Measurements from ENCODE around the gene ZNF473.
A peak's percentile ranks its signal among the peaks of the same experiment; 100 is the strongest.
"Not testable (repeated sequence)": the region's sequence is repeated elsewhere in the genome, so short reads cannot be mapped to it uniquely, and the experiment has no call there.

Gene ZNF473

GRCh38 chr19:50058425-50058824, 32.6 kb downstream of the ZNF473 start:
- H3K27ac Mint-ChIP-seq = no peak overlapping the region
- no peak for ATAC-seq
- DNase-seq = no peak
- no peaks in the 10 kb centered on the region for H3K4me1 Mint-ChIP-seq
- H3K27me3 Mint-ChIP-seq = no peaks in the 10 kb centered on the region
- peaks cover 0 to 24% of the 10 kb centered on the region in 2 donors for H3K9me3 Mint-ChIP-seq
- H3K4me3 Mint-ChIP-seq = no peak overlapping the region

GRCh38 chr19:50059045-50059444, 33.2 kb downstream of the ZNF473 start:
- H3K4me3 Mint-ChIP-seq = no peak overlapping the region
- no peak overlapping the region for H3K27ac Mint-ChIP-seq
- H3K27me3 Mint-ChIP-seq = no peaks in the 10 kb centered on the region
- DNase-seq (no peak), ATAC-seq (no peak)
- H3K9me3 Mint-ChIP-seq = peaks cover 0 to 24% of the 10 kb centered on the region in 2 donors
- H3K4me1 Mint-ChIP-seq = no peaks in the 10 kb centered on the region

GRCh38 chr19:50060107-50060506, 34.3 kb downstream of the ZNF473 start:
- Mint-ChIP-seq H3K27ac (no peak overlapping the region), H3K4me3 (no peak overlapping the region), H3K9me3 (peaks cover 0 to 24% of the 10 kb centered on the region in 2 donors), H3K27me3 (peaks cover 2% of the 10 kb centered on the region), H3K4me1 (no peaks in the 10 kb centered on the region)
- ATAC-seq (no peak), DNase-seq (no peak)

- H3K4me3 Mint-ChIP-seq = no peak overlapping the region
- peaks cover 14% of the 10 kb centered on the region for H3K27me3 Mint-ChIP-seq
- no peaks in the 10 kb centered on the region for H3K4me1 Mint-ChIP-seq
- H3K27ac Mint-ChIP-seq = no peak overlapping the region
- peaks cover 0 to 24% of the 10 kb centered on the region in 2 donors for H3K9me3 Mint-ChIP-seq
- no peak for DNase-seq
- no peak for ATAC-seq
These were observed 35.8 kb downstream of the ZNF473 start for GRCh38 chr19:50061650-50062049.

- ATAC-seq (no peak), DNase-seq (no peak)
- Mint-ChIP-seq H3K9me3 (no peaks in the 10 kb centered on the region), H3K4me1 (peaks cover 5% of the 10 kb centered on the region), H3K27me3 (peaks cover 14% of the 10 kb centered on the region), H3K27ac (no peak overlapping the region), H3K4me3 (no peak overlapping the region)
These were observed 40.1 kb downstream of the ZNF473 start for GRCh38 chr19:50065938-50066337.

GRCh38 chr19:50067575-50067974, 41.8 kb downstream of the ZNF473 start:
- H3K4me1 Mint-ChIP-seq = peaks cover 5% of the 10 kb centered on the region

GRCh38 chr19:50068382-50068781, 42.6 kb downstream of the ZNF473 start:
- H3K27ac Mint-ChIP-seq, H3K4me1 Mint-ChIP-seq, DNase-seq, H3K9me3 Mint-ChIP-seq, H3K4me3 Mint-ChIP-seq, ATAC-seq: not testable (repeated sequence)
- H3K27me3 Mint-ChIP-seq = peaks cover 22% of the 10 kb centered on the region

More at GRCh38 chr19:50067575-50067974, 41.8 kb downstream of the ZNF473 start:
- no peak overlapping the region for H3K4me3 Mint-ChIP-seq
- no peaks in the 10 kb centered on the region for H3K9me3 Mint-ChIP-seq
- H3K27me3 Mint-ChIP-seq = peaks cover 22% of the 10 kb centered on the region
- ATAC-seq (no peak), DNase-seq (no peak)
- H3K27ac Mint-ChIP-seq = peak overlapping the region in 1 of 2 donors; percentile 3

GRCh38 chr19:50075076-50075475, 49.3 kb downstream of the ZNF473 start:
- not testable (repeated sequence) for H3K4me3 Mint-ChIP-seq, ATAC-seq, H3K27ac Mint-ChIP-seq, DNase-seq, H3K9me3 Mint-ChIP-seq, H3K4me1 Mint-ChIP-seq
- peaks cover 16% of the 10 kb centered on the region for H3K27me3 Mint-ChIP-seq

GRCh38 chr19:50075644-50076372, 50.0 kb downstream of the ZNF473 start:
- H3K27me3 Mint-ChIP-seq = peaks cover 16% of the 10 kb centered on the region
- H3K9me3 Mint-ChIP-seq, H3K4me1 Mint-ChIP-seq, H3K4me3 Mint-ChIP-seq, DNase-seq, H3K27ac Mint-ChIP-seq, ATAC-seq: not testable (repeated sequence)

GRCh38 chr19:50076581-50077355, 51.0 kb downstream of the ZNF473 start:
- H3K27me3 Mint-ChIP-seq = peaks cover 14% of the 10 kb centered on the region
- not testable (repeated sequence) for H3K4me3 Mint-ChIP-seq, H3K4me1 Mint-ChIP-seq, ATAC-seq, H3K9me3 Mint-ChIP-seq, DNase-seq, H3K27ac Mint-ChIP-seq

- DNase-seq, H3K4me3 Mint-ChIP-seq, ATAC-seq, H3K4me1 Mint-ChIP-seq, H3K27me3 Mint-ChIP-seq, H3K27ac Mint-ChIP-seq, H3K9me3 Mint-ChIP-seq: not testable (repeated sequence)
These were observed 53.2 kb downstream of the ZNF473 start for GRCh38 chr19:50079014-50079413.

- not testable (repeated sequence) for H3K27ac Mint-ChIP-seq, H3K4me1 Mint-ChIP-seq, ATAC-seq, DNase-seq, H3K9me3 Mint-ChIP-seq, H3K4me3 Mint-ChIP-seq, H3K27me3 Mint-ChIP-seq
These were observed 58.6 kb downstream of the ZNF473 start for GRCh38 chr19:50084440-50084839.

GRCh38 chr19:50087153-50087552, 61.3 kb downstream of the ZNF473 start:
- ATAC-seq, H3K4me1 Mint-ChIP-seq, H3K27me3 Mint-ChIP-seq, H3K4me3 Mint-ChIP-seq, DNase-seq, H3K27ac Mint-ChIP-seq, H3K9me3 Mint-ChIP-seq: not testable (repeated sequence)

GRCh38 chr19:50090706-50091105, 64.9 kb downstream of the ZNF473 start:
- DNase-seq = peak; percentile 33 to 46
- not testable (repeated sequence) for H3K9me3 Mint-ChIP-seq, H3K27ac Mint-ChIP-seq, H3K4me3 Mint-ChIP-seq, H3K27me3 Mint-ChIP-seq, H3K4me1 Mint-ChIP-seq
- ATAC-seq = peak; percentile 49

GRCh38 chr19:50091786-50092185, 66.0 kb downstream of the ZNF473 start:
- not testable (repeated sequence) for H3K27me3 Mint-ChIP-seq, H3K4me3 Mint-ChIP-seq, H3K4me1 Mint-ChIP-seq, DNase-seq, ATAC-seq, H3K27ac Mint-ChIP-seq, H3K9me3 Mint-ChIP-seq

- H3K4me3 Mint-ChIP-seq, H3K9me3 Mint-ChIP-seq, H3K27ac Mint-ChIP-seq, DNase-seq, H3K4me1 Mint-ChIP-seq, ATAC-seq, H3K27me3 Mint-ChIP-seq: not testable (repeated sequence)
These were observed 66.8 kb downstream of the ZNF473 start for GRCh38 chr19:50092597-50092996.

Measured in stimulated activated naive CD8-positive, alpha-beta T cell treated with anti-CD3 and anti-CD28 coated beads, Interleukin-15, amount 100 ng/mL, for 72 hours (primary cell).